Lung (tissue), 12 donors: Measurements from ENCODE around the gene DBN1. TPM values are rescaled to one million over a fixed set of nuclear protein-coding genes. Genes with fewer than 3 reads are reported as not detected.

ENCODE experiments used
- ATAC-seq: fragments of 200-7000 bp; cut with Tn5 transposase; one replicate; pipeline ENCODE4 v1.9.1; 2020; ENCODE audit warnings: moderate number of reproducible peaks; ENCODE audit not compliant: insufficient read depth, low FRiP score
- DNase-seq, 3 donors: peaks; one replicate each; pipeline ENCODE4 v3.0.0-alpha.2; 2013 to 2017
- H3K27ac ChIP-seq, 2 donors: one replicate each; pipeline ENCODE4 v1.5.1; 2013; ENCODE audit warnings: mild to moderate bottlenecking in 2 of 2, moderate library complexity in 2 of 2, control low read depth in 1 of 2, inconsistent platforms in 1 of 2, low read depth in 1 of 2, low read length in 1 of 2
- H3K27me3 ChIP-seq, 3 donors: one replicate each; pipeline ENCODE4 v1.5.1; 2013; ENCODE audit warnings: low read length in 2 of 3; ENCODE audit not compliant: control insufficient read depth in 3 of 3, insufficient read depth in 3 of 3
- H3K36me3 ChIP-seq, 4 donors: one replicate each; pipeline ENCODE4 v1.5.1; 2013; ENCODE audit warnings: low read length in 4 of 4, mild to moderate bottlenecking in 1 of 4, moderate library complexity in 1 of 4; ENCODE audit not compliant: control insufficient read depth in 4 of 4, insufficient read depth in 4 of 4
- H3K4me1 ChIP-seq, 5 donors: one replicate each; pipeline ENCODE4 v1.5.1; 2013; ENCODE audit warnings: low read length in 5 of 5, mild to moderate bottlenecking in 2 of 5, moderate library complexity in 1 of 5; ENCODE audit not compliant: control insufficient read depth in 5 of 5, insufficient read depth in 5 of 5
- H3K4me3 ChIP-seq: one replicate; pipeline ENCODE4 v1.5.1; 2013; ENCODE audit warnings: mild to moderate bottlenecking, control low read depth, moderate library complexity
- H3K9ac ChIP-seq, 2 donors: one replicate each; pipeline ENCODE4 v1.5.1; 2013; ENCODE audit warnings: low read length in 2 of 2, control low read depth in 1 of 2; ENCODE audit not compliant: insufficient read depth in 1 of 2
- H3K9me3 ChIP-seq, 4 donors: one replicate each; pipeline ENCODE4 v1.5.1; 2013; ENCODE audit warnings: low read length in 3 of 4, mild to moderate bottlenecking in 1 of 4, moderate library complexity in 1 of 4; ENCODE audit not compliant: control insufficient read depth in 4 of 4, insufficient read depth in 3 of 4
- CTCF ChIP-seq: IDR thresholded peaks from 2 replicates; pipeline ENCODE4 v1.5.1; 2012; ENCODE audit warnings: mild to moderate bottlenecking; ENCODE audit errors: control extremely low read depth, extremely low read depth
- WGBS, 2 donors: extraction: QIAGEN DNeasy Blood & Tissue Kit; methylation state at CpG; one replicate each; pipeline ENCODE4 v1.1.7; 2013; 5-methylcytosine and 5-hydroxymethylcytosine counted together
- polyA plus RNA-seq, 2 donors: library from polyadenylated mRNA; stranded (reverse); fragments of 200-250 nt; gene quantifications; one replicate each; pipeline ENCODE4 v1.2.1, GENCODE V29; 2013
- total RNA-seq, 2 donors: library from RNA; depleted of rRNA in 1 of 2; stranded (reverse); fragments of >200 nt in 1 of 2; gene quantifications; one replicate each; pipeline ENCODE4 v1.2.1, GENCODE V29; 2014 to 2021
- donor health status: control.
- donor health status: control.
- donor health status: Bipolar disorder and iron deficiency.
- donor health status: healthy.
- donor health status: DM: yes; HTN: yes; CAD: no.

Gene DBN1
- total and polyA plus RNA-seq, 4 donors: 18.7 to 38.3 (median 30.3) TPM

- H3K27ac ChIP-seq: peak overlapping the region; percentile 13 to 71
- no peak for TF ChIP-seq CTCF
- no peaks in the 10 kb centered on the region for H3K9me3 ChIP-seq
- peak overlapping the region; percentile 18 for H3K4me3 ChIP-seq
- DNase-seq (peak in 1 of 3 donors; percentile 40), ATAC-seq (no peak)
- no peaks in the 10 kb centered on the region for H3K27me3 ChIP-seq
- peaks cover 0 to 6% (median under 1%) of the 10 kb centered on the region in 4 donors for H3K36me3 ChIP-seq
- no peak overlapping the region for H3K9ac ChIP-seq
- 11 to 12% methylated on average over 48 of the region's 48 CpGs for WGBS, 2 donors
- peaks cover 6 to 53% (median 20%) of the 10 kb centered on the region in 5 donors for H3K4me1 ChIP-seq
Observed at GRCh38 chr5:177498013-177498787, 24.8 kb upstream of the DBN1 start.

- peak; percentile 98 to 99 (median 98) for DNase-seq
- no peaks in the 10 kb centered on the region for H3K27me3 ChIP-seq
- WGBS, 2 donors: 1% methylated on average over 62 to 73 of the region's 73 CpGs
Observed at GRCh38 chr5:177497292-177498012, 24.0 kb upstream of the DBN1 start, which contains the start of gene PDLIM7. Gene PDLIM7, minus strand, starts transcription at chr5:177497604. Its CDS starts 1,092 bp downstream, at chr5:177496512.

GRCh38 chr5:177496727-177497291, 23.4 kb upstream of the DBN1 start:
- Histone ChIP-seq H3K36me3 (peaks cover 0 to 7% (median 5%) of the 10 kb centered on the region in 4 donors), H3K27me3 (no peaks in the 10 kb centered on the region), H3K27ac (peak overlapping the region; percentile 85 to 96), H3K9ac (no peak overlapping the region), H3K4me3 (peak overlapping the region; percentile 63), H3K9me3 (no peaks in the 10 kb centered on the region), H3K4me1 (peaks cover 6 to 55% (median 26%) of the 10 kb centered on the region in 5 donors)
- DNase-seq: peak; percentile 92 to 94 (median 92)
- 3 to 5% methylated on average over 12 to 29 of the region's 29 CpGs for WGBS, 2 donors
- TF ChIP-seq CTCF: no peak
- peak; percentile 36 for ATAC-seq

More at GRCh38 chr5:177497292-177498012, 24.0 kb upstream of the DBN1 start, which contains the start of gene PDLIM7:
- Histone ChIP-seq H3K9ac (no peak within 1 kb of the TSS), H3K4me3 (peak within 1 kb of the TSS; percentile 63), H3K4me1 (peaks cover 6 to 55% (median 25%) of the 10 kb centered on the region in 5 donors), H3K27ac (peak within 1 kb of the TSS; percentile 85 to 96), H3K36me3 (peaks cover 0 to 6% (median 2%) of the 10 kb centered on the region in 4 donors), H3K9me3 (no peaks in the 10 kb centered on the region)
- ATAC-seq: peak; percentile 89
- no peak for TF ChIP-seq CTCF
